Skeletal muscle satellite cell (primary cell): ENCODE data around the gene RAB34.
"Not testable (repeated sequence)": the region's sequence is repeated elsewhere in the genome, so short reads cannot be mapped to it uniquely, and the experiment has no call there.

ENCODE experiments used
- H3K27me3 ChIP-seq: 2 replicates; pipeline ENCODE4 v1.7.0; 2013; ENCODE audit warnings: low read length; ENCODE audit not compliant: control insufficient read depth, insufficient read depth
- H3K36me3 ChIP-seq: 2 replicates; pipeline ENCODE4 v1.7.0; 2013; ENCODE audit warnings: mild to moderate bottlenecking, control low read depth, low read length; ENCODE audit not compliant: insufficient read depth
- H3K4me1 ChIP-seq: 2 replicates; pipeline ENCODE4 v1.7.0; 2013; ENCODE audit warnings: low read length; ENCODE audit not compliant: control insufficient read depth, insufficient read depth
- H3K4me2 ChIP-seq: 2 replicates; pipeline ENCODE4 v1.7.0; 2013; ENCODE audit warnings: mild to moderate bottlenecking, low read length
- H3K4me3 ChIP-seq: 2 replicates; pipeline ENCODE4 v1.7.0; 2013; ENCODE audit warnings: low read length
- H3K9ac ChIP-seq: 2 replicates; pipeline ENCODE4 v1.7.0; 2013; ENCODE audit warnings: mild to moderate bottlenecking, low read depth, low read length, moderate library complexity
- H3K9me3 ChIP-seq: replicated peaks from 2 replicates; pipeline ENCODE4 v1.7.0; 2013; ENCODE audit warnings: mild to moderate bottlenecking, control low read depth, low read length

RAB34 gene

DNA sequence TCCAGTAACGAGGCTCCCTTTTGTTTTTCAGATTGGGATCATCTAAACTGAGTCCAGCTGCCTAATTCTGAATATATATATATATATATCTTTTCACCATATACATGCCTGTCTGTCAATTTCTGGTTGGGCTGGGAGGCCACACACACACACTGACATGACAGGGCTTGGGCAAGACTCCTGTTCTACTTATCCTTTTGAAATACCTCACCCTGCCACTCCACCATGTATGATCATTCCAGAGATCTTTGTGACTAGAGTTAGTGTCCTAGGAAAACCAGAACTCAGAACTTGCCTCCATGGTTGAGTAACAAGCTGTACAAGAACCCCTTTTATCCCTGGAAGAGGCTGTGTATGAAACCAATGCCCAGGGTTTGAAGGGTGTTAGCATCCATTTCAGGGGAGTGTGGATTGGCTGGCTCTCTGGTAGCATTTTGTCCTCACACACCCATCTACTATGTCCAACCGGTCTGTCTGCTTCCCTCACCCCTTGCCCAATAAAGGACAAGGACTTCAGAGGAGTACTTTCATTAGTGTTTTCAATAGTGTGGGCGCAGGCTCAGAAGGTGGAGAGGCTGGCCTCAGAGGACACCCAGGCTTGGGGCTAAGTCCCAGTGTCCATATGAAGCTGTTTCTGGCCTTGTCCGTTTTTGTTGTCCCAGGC, 6.3 kb upstream of the RAB34 start:
- peaks cover 44% of the 10 kb centered on the region for H3K36me3 ChIP-seq
- peak overlapping the region; percentile 99 for H3K4me2 ChIP-seq
- H3K4me1 ChIP-seq = peaks cover 53% of the 10 kb centered on the region
- H3K9ac ChIP-seq = peak overlapping the region; percentile 32
- H3K4me3 ChIP-seq, H3K27me3 ChIP-seq, H3K9me3 ChIP-seq: not testable (repeated sequence)

- peak overlapping the region; percentile 23 for H3K9ac ChIP-seq
- no peaks in the 10 kb centered on the region for H3K27me3 ChIP-seq
- H3K4me1 ChIP-seq = peaks cover 59% of the 10 kb centered on the region
These were observed 5.6 kb upstream of the RAB34 start for GRCh38 chr17:28723159-28723835.

GRCh38 chr17:28722417-28723158, 4.9 kb upstream of the RAB34 start:
- H3K9ac ChIP-seq = peak overlapping the region; percentile 23
- H3K4me2 ChIP-seq = peak overlapping the region; percentile 91
- peaks cover 44% of the 10 kb centered on the region for H3K36me3 ChIP-seq
- H3K4me3 ChIP-seq = no peak overlapping the region
- H3K27me3 ChIP-seq = no peaks in the 10 kb centered on the region
- H3K4me1 ChIP-seq = peaks cover 64% of the 10 kb centered on the region
- no peaks in the 10 kb centered on the region for H3K9me3 ChIP-seq

More at GRCh38 chr17:28723159-28723835, 5.6 kb upstream of the RAB34 start:
- Histone ChIP-seq H3K9me3 (no peaks in the 10 kb centered on the region), H3K36me3 (peaks cover 44% of the 10 kb centered on the region), H3K4me3 (no peak overlapping the region), H3K4me2 (peak overlapping the region; percentile 91)

GRCh38 chr17:28720997-28721329, 3.3 kb upstream of the RAB34 start:
- H3K36me3 ChIP-seq = peaks cover 48% of the 10 kb centered on the region
- H3K27me3 ChIP-seq, H3K9me3 ChIP-seq: not testable (repeated sequence)
- peak overlapping the region; percentile 95 for H3K4me3 ChIP-seq
- H3K4me2 ChIP-seq = peak overlapping the region; percentile 91
- H3K4me1 ChIP-seq = peaks cover 67% of the 10 kb centered on the region
- peak overlapping the region; percentile 97 for H3K9ac ChIP-seq

- no peaks in the 10 kb centered on the region for H3K9me3 ChIP-seq
- H3K4me2 ChIP-seq = peak overlapping the region; percentile 91
- peak overlapping the region; percentile 95 for H3K4me3 ChIP-seq
- peak overlapping the region; percentile 97 for H3K9ac ChIP-seq
- H3K36me3 ChIP-seq = peaks cover 54% of the 10 kb centered on the region
- peaks cover 68% of the 10 kb centered on the region for H3K4me1 ChIP-seq
- H3K27me3 ChIP-seq = no peaks in the 10 kb centered on the region
These were observed 2.8 kb upstream of the RAB34 start for GRCh38 chr17:28720247-28720996.

DNA sequence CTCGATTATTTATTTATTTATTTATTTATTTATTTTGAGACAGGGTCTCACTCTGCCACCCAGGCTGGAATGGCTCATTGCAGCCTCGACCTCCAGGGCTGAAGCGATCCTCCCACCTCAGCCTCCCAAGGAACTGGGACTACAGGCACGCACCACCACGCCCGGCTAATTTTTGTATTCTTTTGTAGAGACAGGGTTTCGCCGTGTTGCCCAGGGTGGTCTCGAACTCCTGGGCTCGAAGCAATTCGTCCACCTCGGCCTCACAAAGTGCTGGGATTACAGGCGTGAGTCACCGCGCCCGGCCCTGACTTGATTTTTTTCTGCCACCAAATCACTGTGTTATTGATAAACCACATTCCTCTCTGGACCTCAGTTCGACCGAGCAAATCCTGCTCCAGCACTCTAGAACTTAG, 1.4 kb upstream of the RAB34 start:
- Histone ChIP-seq H3K27me3 (no peaks in the 10 kb centered on the region), H3K4me3 (peak overlapping the region; percentile 95), H3K36me3 (peaks cover 56% of the 10 kb centered on the region), H3K9ac (peak overlapping the region; percentile 97), H3K4me1 (peaks cover 54% of the 10 kb centered on the region), H3K9me3 (no peaks in the 10 kb centered on the region), H3K4me2 (peak overlapping the region; percentile 91)

- Histone ChIP-seq H3K36me3 (peaks cover 55% of the 10 kb centered on the region), H3K27me3 (no peaks in the 10 kb centered on the region), H3K9me3 (no peaks in the 10 kb centered on the region), H3K4me3 (peak overlapping the region; percentile 84), H3K4me1 (peaks cover 52% of the 10 kb centered on the region), H3K4me2 (peak overlapping the region; percentile 91), H3K9ac (peak overlapping the region; percentile 97)
These were observed 809 bp upstream of the RAB34 start for GRCh38 chr17:28718333-28719020.

GRCh38 chr17:28716740-28717577, 709 bp downstream of the RAB34 start:
- no peaks in the 10 kb centered on the region for H3K9me3 ChIP-seq
- H3K4me3 ChIP-seq = peak overlapping the region; percentile 84
- H3K27me3 ChIP-seq = no peaks in the 10 kb centered on the region
- H3K4me1 ChIP-seq = peaks cover 40% of the 10 kb centered on the region
- peak overlapping the region; percentile 97 for H3K9ac ChIP-seq
- peak overlapping the region; percentile 91 for H3K4me2 ChIP-seq
- H3K36me3 ChIP-seq = peaks cover 49% of the 10 kb centered on the region

DNA sequence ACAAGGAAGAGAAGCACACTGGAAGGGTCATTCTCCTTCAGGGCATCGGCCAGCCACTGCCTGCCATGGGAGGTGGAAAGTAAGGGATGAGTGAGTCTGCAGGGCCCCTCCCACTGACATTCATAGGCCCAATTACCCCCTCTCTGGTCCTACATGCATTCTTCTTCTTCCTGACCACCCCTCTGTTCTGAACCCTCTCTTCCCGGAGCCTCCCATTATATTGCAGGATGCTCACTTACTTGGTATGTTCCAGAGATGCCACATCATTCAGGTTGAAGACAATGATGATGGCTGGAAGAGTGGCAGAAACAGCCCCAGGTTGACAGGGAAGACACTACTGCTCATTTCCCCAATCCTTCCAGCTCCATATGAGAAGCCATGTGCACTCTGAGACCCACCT, 2.5 kb downstream of the RAB34 start:
- H3K9me3 ChIP-seq = no peaks in the 10 kb centered on the region

GRCh38 chr17:28714281-28714680, 3.4 kb downstream of the RAB34 start:
- Histone ChIP-seq H3K9me3 (no peaks in the 10 kb centered on the region), H3K4me3 (no peak overlapping the region), H3K27me3 (no peaks in the 10 kb centered on the region), H3K4me1 (peaks cover 42% of the 10 kb centered on the region), H3K36me3 (peaks cover 36% of the 10 kb centered on the region), H3K4me2 (no peak overlapping the region), H3K9ac (no peak overlapping the region)

More for the DNA sequence above, 2.5 kb downstream of the RAB34 start:
- peak overlapping the region; percentile 91 for H3K4me2 ChIP-seq
- H3K4me1 ChIP-seq = peaks cover 42% of the 10 kb centered on the region
- H3K27me3 ChIP-seq = no peaks in the 10 kb centered on the region
- peaks cover 36% of the 10 kb centered on the region for H3K36me3 ChIP-seq
- no peak overlapping the region for H3K4me3 ChIP-seq
- no peak overlapping the region for H3K9ac ChIP-seq
